ENCODE data around the gene TCN2.

Gene TCN2

DNA sequence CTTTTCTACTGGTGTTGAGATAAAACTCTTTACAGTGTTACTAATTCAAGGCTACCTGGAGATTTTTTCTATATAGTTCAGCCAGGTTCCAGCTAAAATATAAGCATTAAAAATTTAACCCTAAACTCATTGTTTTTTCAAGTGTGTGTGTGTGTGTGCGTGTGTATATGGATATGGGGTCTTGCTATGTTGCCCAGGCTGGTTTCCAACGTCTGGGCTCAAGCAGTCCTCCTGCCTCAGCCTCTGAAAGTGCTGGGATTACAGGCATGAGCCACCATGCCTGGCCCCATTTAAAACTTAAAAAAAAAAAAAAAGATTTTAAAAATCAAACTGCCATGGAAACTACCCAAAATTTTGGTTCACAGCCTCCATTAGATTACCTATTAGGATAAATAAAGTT, 10.8 kb upstream of the TCN2 start:
- no peak for DNase-seq
- Mint-ChIP-seq H3K4me1 (no peaks in the 10 kb centered on the region), H3K27me3 (no peaks in the 10 kb centered on the region), H3K27ac (no peak overlapping the region), H3K9me3 (no peaks in the 10 kb centered on the region), H3K4me3 (no peak overlapping the region)
- no peak for ATAC-seq

DNA sequence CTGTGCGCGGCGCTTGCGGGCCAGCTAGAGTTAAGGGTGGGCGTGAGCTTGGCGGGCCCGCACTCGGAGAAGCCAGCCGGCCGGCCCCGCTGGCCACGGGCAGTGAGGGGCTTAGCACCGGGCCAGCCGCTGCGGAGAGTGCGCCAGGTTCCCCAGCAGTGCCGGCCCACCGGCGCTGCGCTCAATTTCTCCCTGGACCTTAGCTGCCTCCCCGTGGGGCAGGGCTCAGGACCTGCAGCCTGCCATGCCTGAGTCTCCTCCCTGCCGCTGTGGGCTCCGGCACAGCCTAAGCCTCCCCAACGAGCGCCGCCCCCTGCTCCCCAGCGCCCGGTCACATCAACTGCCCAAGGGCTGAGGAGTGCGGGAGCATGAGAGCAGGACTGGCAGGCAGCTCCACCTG, 10.1 kb upstream of the TCN2 start:
- Mint-ChIP-seq H3K9me3 (no peaks in the 10 kb centered on the region), H3K27ac (no peak overlapping the region), H3K27me3 (no peaks in the 10 kb centered on the region), H3K4me3 (no peak overlapping the region), H3K4me1 (peaks cover 2% of the 10 kb centered on the region)
- ATAC-seq (no peak), DNase-seq (no peak)

DNA sequence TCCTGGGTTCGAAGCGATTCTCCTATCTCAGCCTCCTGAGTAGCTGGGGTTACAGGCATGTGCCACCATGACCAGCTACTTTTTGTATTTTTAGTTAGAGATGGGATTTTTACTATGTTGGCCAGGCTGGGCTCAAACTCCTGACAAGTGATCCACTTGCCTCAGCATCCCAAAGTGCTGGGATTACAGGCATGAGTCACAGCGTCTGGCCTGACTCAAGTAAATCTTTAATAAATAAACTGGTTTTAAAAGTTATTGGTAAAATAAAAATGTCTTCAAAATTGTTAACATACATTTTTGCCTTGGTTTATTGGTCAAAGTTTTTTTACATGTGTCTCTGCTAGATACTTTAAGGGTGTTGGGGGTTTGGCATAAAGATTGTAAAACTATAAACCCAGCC, 8.0 kb upstream of the TCN2 start:
- DNase-seq = no peak
- H3K4me1 Mint-ChIP-seq = peaks cover 9% of the 10 kb centered on the region
- no peak for ATAC-seq
- no peaks in the 10 kb centered on the region for H3K9me3 Mint-ChIP-seq
- no peak overlapping the region for H3K27ac Mint-ChIP-seq
- H3K4me3 Mint-ChIP-seq = no peak overlapping the region
- H3K27me3 Mint-ChIP-seq = no peaks in the 10 kb centered on the region

DNA sequence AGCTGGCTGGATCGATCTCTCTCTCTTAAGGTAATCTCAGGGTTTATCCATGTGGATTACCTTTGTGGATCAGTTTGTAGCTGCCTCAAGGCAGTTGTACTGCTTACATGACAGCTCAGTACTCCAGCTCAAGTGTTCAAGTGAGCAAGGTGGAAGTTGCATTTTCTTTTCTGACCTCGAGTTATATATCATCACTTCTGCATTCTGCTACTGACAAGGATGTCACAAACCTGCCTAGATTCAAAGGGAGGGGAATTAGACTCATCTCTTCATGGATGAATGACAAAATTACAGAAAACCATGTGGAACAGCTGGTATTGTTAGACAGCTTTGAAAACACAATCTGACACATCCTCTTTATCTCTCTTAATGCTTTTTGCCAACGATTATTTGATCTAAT, 6.1 kb upstream of the TCN2 start:
- Mint-ChIP-seq H3K4me1 (peaks cover 17% of the 10 kb centered on the region), H3K27me3 (no peaks in the 10 kb centered on the region), H3K4me3 (no peak overlapping the region), H3K27ac (no peak overlapping the region), H3K9me3 (no peaks in the 10 kb centered on the region)
- DNase-seq (no peak), ATAC-seq (no peak)

DNA sequence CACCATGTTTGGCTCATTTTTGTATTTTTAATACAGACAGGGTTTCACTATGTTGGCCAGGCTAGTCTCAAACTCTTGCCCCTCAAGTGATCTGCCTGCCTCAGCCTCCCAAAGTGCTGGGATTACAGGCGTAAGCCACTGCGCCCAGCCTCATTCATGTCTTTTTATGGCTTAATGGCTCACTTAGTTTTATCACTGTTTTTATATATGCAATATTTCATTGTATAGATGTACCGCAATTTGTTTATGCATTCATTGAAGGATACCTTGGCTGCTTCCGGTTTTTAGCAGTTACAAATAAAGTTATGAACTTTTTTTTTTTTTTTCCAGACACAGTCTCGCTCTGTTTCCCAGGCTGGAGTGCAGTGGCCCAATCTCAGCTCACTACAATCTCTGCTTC, 5.5 kb upstream of the TCN2 start:
- no peaks in the 10 kb centered on the region for H3K27me3 Mint-ChIP-seq
- no peak overlapping the region for H3K4me3 Mint-ChIP-seq
- ATAC-seq (no peak), DNase-seq (no peak)
- H3K9me3 Mint-ChIP-seq = no peaks in the 10 kb centered on the region
- H3K4me1 Mint-ChIP-seq = peaks cover 22% of the 10 kb centered on the region
- no peak overlapping the region for H3K27ac Mint-ChIP-seq

DNA sequence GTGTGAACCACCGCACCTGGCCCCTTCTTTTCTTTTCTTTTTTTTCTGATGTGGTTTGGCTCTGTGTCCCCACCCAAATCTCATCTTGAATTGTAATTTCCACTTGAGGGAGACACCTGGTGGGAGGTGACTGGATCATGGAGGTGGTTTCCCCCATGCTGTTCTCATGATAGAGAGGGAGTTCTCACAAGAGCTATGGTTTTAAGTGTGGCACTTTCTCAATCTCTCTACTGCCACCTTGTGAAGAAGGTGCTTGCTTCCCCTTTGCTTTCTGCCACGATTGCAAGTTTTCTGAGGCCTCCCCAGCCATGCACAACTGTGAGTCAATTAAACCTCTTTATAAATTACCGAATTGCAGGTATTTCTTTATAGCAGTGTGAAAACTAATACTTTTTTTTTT, 4.9 kb upstream of the TCN2 start:
- Mint-ChIP-seq H3K27me3 (no peaks in the 10 kb centered on the region), H3K27ac (no peak overlapping the region), H3K4me1 (peaks cover 26% of the 10 kb centered on the region), H3K9me3 (no peaks in the 10 kb centered on the region), H3K4me3 (no peak overlapping the region)
- DNase-seq (no peak), ATAC-seq (peak; percentile 47)

DNA sequence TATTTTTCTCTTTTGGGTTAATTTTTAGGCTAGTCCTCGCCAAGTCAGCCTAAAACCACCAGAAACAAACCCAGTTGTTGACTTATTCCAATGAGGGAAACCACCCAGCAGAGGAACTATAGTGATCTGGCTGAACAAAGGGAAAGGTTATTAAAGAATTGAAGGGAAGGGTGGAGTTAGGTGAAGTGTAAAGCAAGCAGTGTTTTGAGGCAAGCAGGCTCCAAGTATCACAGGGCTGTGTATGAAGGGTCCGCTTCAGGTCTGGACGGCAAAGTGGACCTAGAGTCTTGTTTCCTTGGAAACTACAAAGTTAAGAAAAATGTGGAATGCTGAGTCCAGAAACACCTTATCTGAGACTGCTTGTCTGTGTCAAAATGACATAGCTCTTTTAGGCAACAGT, 3.2 kb upstream of the TCN2 start:
- Mint-ChIP-seq H3K4me1 (peaks cover 43% of the 10 kb centered on the region), H3K27me3 (no peaks in the 10 kb centered on the region), H3K4me3 (no peak overlapping the region), H3K9me3 (no peaks in the 10 kb centered on the region), H3K27ac (no peak overlapping the region)
- ATAC-seq (no peak), DNase-seq (no peak)

DNA sequence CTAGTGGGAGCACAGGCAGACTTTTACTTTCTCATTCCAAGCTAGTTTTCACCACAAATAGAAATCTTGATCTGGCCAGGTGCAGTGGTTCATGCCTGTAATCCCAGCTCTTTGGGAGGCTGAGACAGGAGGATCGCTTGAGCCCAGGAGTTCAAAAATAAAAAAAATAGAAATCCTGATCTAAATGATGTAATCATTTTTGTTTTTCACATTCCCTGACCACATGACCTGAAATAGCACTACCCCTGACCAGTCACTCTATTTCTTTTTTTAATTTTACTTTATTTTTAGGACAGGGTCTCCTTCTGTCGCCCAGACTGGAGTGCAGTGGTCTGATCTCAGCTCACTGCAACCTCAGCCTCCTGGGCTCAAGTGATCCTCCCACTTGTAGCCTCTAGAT, 2.3 kb upstream of the TCN2 start:
- Mint-ChIP-seq H3K27ac (peak overlapping the region in 1 of 2 donors; percentile 12), H3K4me1 (peaks cover 53% of the 10 kb centered on the region)
- no peak for ATAC-seq

DNA sequence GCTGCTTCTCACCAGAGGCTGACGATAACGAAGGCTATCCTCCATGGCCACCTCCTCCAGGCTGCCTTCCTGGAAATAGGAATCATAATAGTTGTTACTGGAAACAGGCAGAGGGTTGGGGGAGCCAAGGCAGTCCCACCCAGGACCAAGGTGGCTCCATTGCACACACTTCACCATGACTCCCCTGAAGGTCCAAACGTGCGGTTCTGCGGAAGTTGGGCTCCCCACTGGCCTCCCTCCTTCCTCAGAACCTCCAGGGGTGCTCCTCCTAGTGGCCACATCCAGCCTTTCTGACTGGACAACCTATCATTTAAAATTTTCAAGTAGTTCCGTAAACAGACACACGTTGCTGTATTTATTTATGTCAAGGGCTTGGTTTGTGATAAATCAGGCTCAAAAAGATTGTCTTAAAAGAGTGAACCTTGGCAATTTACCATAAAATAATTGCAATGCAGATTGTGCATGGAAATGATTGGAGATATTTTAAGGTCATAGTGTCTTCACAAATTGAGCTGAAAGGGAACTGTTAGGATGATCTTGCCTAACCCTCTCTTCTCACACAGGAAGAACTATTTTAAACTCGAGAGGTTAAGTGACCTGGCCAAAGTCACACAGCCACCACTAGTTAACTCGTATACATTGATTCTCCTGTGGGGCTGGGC, 1.4 kb upstream of the TCN2 start:
- Mint-ChIP-seq H3K27ac (peak overlapping the region in 1 of 2 donors; percentile 21), H3K4me1 (peaks cover 53% of the 10 kb centered on the region), H3K4me3 (peak overlapping the region; percentile 38 to 46), H3K27me3 (no peaks in the 10 kb centered on the region), H3K9me3 (no peaks in the 10 kb centered on the region)
- ATAC-seq (peak; percentile 50), DNase-seq (peak; percentile 46 to 50)

More for the DNA sequence above, 2.3 kb upstream of the TCN2 start:
- H3K9me3 Mint-ChIP-seq = no peaks in the 10 kb centered on the region
- no peaks in the 10 kb centered on the region for H3K27me3 Mint-ChIP-seq
- no peak for DNase-seq
- no peak overlapping the region for H3K4me3 Mint-ChIP-seq

DNA sequence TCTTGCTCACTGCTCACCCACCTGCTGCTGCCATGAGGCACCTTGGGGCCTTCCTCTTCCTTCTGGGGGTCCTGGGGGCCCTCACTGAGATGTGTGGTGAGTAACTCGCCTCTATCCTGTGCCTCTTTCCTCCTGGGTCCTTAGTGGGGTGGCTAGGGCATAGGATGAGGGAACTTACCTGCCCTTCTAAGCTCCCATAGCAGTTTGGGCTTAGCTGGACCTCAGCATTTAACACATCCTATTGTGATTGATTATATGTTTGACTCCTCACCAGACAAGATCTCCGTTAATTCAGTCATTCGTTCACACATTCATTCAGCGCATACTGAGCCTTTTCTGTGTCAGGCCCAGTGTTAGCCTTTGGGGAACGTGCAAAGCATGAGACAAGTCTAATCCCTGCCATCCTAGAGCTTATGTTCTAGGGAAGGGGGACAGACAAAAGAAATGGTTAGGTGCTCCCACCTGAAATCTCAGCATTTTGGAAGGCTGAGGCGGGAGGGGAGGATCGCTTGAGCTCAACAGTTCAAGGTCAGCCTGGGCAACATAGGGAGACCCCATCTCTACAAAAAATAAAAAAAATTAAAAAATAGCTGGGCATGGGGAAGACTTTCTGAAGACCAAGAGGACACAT, 441 bp downstream of the TCN2 start:
- peaks cover 45% of the 10 kb centered on the region for H3K4me1 Mint-ChIP-seq

DNA sequence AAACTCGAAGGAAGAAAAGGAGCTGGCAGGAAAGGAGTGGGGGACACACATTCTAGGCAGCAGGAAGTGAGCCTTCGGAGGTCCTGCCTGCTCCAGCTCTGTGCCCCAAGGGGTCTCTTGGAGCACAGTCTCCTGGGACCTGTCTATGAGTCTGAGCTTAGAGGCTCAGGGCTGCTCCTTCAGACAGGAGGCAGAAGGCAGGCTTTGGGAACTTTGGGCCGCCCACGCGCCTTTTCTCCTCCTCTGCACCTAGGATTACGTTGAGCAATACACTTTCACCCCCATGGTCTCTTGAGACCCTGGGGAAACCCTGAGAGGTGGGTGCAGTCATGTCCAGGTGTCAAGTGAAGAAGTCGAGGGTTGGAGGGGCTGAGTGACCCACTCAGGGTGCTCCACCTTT, 965 bp downstream of the TCN2 start:
- Mint-ChIP-seq H3K27ac (no peak overlapping the region), H3K4me1 (peaks cover 43% of the 10 kb centered on the region), H3K4me3 (no peak overlapping the region)

More for the DNA sequence above, 441 bp downstream of the TCN2 start:
- no peaks in the 10 kb centered on the region for H3K27me3 Mint-ChIP-seq
- ATAC-seq (no peak), DNase-seq (no peak)
- H3K9me3 Mint-ChIP-seq = no peaks in the 10 kb centered on the region
- no peak overlapping the region for H3K27ac Mint-ChIP-seq
- H3K4me3 Mint-ChIP-seq = peak overlapping the region; percentile 80 to 89

DNA sequence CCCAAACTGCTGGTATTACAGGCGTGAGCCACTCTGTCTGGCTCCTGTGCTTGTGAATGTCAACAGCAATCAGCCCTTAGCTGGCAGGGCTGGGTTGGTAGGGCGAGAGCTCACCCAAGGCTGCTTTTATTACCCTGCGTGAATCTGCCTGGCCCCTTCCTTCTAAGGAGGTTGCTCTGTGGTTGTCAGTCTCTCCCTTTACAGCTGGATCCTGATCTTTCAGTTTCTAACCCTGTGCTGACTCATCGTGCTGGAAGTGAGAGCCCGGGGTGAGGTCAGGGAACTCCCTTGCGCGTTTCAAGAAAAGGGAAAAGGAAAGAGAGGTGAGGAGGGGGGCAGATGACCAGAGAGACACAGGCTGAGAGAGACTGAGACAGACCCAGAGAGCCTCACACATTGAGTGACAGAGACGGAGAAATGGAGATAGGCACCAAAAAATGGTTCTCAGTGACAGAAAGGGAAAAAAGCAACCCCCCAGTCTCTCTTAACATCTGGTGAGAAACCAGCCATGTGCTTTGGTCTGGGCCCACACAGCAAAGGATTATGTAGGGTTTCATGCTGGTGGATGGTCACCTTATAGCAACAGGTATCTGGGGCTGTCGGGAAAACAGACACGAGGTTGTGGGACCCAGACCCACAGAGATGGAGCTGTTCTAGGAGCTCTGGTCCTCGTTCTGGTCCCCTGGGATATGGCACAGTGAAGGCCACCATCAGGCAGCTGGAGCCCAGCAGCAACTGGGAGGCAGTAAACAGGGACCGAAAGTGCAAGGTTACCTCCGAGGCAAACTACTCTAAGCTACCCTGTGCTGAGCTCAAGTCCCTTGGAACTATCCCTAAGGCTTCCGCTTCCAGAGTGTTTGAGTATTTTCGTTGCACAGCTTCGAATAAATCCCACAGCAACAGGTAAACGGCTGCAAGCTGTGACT, 2.5 kb downstream of the TCN2 start:
- peak overlapping the region in 1 of 2 donors; percentile 54 for H3K27ac Mint-ChIP-seq
- peaks cover 43% of the 10 kb centered on the region for H3K4me1 Mint-ChIP-seq
- H3K9me3 Mint-ChIP-seq = no peaks in the 10 kb centered on the region
- peak; percentile 10 to 50 for DNase-seq
- peaks cover 8% of the 10 kb centered on the region for H3K27me3 Mint-ChIP-seq
- H3K4me3 Mint-ChIP-seq = peak overlapping the region; percentile 51 to 56
- ATAC-seq = peak; percentile 71

More for the DNA sequence above, 965 bp downstream of the TCN2 start:
- no peak for DNase-seq
- Mint-ChIP-seq H3K9me3 (no peaks in the 10 kb centered on the region), H3K27me3 (no peaks in the 10 kb centered on the region)
- ATAC-seq = no peak

DNA sequence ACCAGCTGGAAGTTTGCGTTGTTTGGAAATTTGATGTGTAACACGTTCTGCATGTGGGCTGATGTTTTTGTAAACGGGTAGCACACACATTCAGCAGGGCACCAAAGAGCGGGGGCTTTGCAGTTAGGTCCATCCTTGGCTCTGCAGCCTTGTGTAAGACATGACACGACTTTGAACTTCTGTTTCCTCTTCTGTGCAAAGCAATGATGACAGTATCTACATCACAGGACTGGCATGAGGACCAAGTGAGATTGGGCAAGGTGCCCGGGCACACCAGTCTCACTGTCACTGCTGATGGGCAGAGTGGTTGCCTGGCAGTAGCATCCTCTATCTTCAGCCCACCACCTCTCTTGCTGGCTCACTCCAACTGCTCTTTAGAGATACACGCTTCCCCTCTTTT, 3.3 kb downstream of the TCN2 start:
- ATAC-seq (no peak), DNase-seq (no peak)
- Mint-ChIP-seq H3K27ac (no peak overlapping the region), H3K4me3 (no peak overlapping the region), H3K4me1 (peaks cover 42% of the 10 kb centered on the region), H3K27me3 (peaks cover 8% of the 10 kb centered on the region), H3K9me3 (no peaks in the 10 kb centered on the region)

DNA sequence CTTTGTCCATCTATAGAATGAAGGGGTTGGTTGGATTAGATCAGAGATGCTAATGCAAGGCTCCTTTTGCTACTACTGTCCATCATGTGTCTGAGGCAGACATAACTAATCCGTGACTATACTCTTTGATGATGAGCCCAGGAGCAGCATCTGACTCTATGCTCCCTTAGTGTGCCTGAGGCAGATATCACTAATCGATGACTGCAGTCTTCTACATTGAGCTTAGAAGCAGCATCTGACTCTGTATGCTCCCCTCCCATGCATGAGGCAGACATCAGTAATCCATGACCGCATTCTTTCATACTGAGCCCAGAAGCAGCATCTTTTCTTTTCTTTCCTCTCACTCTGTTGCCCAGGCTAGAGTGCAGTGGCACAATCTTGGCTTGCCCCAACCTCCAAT, 4.2 kb downstream of the TCN2 start:
- Mint-ChIP-seq H3K4me3 (no peak overlapping the region), H3K27me3 (peaks cover 8% of the 10 kb centered on the region), H3K27ac (no peak overlapping the region), H3K9me3 (no peaks in the 10 kb centered on the region), H3K4me1 (peaks cover 33% of the 10 kb centered on the region)
- ATAC-seq = no peak
- DNase-seq = no peak

DNA sequence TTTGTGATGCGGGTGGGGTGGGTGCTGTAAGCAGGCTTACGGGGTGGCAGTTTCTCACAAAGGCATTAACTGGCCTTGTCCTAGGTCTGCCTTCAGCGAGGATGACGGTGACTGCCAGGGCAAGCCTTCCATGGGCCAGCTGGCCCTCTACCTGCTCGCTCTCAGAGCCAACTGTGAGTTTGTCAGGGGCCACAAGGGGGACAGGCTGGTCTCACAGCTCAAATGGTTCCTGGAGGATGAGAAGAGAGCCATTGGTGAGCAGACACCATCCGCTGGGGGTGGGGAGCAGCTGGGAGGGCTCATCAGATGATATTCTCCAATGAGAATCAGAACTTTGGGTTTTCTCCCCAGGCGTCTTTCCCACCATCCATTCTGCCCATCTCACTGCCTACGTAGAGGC, 5.8 kb downstream of the TCN2 start:
- no peak overlapping the region for H3K27ac Mint-ChIP-seq
- DNase-seq (no peak), ATAC-seq (no peak)
- H3K27me3 Mint-ChIP-seq = peaks cover 8% of the 10 kb centered on the region
- H3K9me3 Mint-ChIP-seq = no peaks in the 10 kb centered on the region
- H3K4me3 Mint-ChIP-seq = no peak overlapping the region
- H3K4me1 Mint-ChIP-seq = peaks cover 19% of the 10 kb centered on the region

DNA sequence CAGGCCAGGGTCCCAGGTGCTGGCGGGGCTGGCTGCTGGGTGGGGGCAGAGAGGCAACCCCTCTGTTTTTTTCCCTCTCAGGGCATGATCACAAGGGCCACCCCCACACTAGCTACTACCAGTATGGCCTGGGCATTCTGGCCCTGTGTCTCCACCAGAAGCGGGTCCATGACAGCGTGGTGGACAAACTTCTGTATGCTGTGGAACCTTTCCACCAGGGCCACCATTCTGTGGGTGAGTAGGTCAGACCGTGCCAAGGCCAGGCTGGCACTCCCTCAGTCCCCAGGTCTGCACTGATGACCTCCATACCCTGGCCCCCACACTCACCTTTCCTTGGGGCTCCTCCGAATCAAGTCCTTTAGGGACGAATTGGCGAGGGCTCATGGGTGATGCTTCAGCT, 7.3 kb downstream of the TCN2 start:
- no peaks in the 10 kb centered on the region for H3K9me3 Mint-ChIP-seq
- DNase-seq = no peak
- H3K4me1 Mint-ChIP-seq = peaks cover 4% of the 10 kb centered on the region
- H3K27ac Mint-ChIP-seq = no peak overlapping the region
- no peak overlapping the region for H3K4me3 Mint-ChIP-seq
- H3K27me3 Mint-ChIP-seq = peaks cover 8% of the 10 kb centered on the region
- ATAC-seq = no peak
